ENCODE measurements around the gene CSPG5. TPM values are rescaled to one million over a fixed set of nuclear protein-coding genes. Genes with fewer than 3 reads are reported as not detected.

Gene CSPG5
- total and polyA plus RNA-seq, 4 donors, result 7.7 to 24.9 (median 10.8) TPM

DNA sequence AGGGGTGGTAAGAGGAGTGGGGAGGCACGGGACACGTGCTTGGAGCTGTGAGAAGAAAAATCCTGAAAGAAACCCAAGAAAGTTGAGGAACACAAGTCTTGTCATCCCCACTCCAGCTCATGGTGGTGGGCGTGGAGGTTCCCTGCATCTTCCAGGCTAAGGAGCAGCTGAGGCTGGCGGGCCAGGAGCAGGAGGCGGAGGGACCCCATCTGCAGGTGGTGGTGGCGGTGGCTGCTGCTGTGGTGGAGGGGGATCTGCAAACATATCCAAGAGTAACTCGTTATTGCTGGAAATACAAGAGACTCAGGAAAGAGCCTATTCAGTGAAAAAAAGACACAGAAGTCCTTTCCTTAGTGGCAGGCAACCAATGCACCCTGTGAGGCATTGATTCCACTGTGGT is 9.4 kb upstream of the CSPG5 start:
- DNase-seq (no peak), ATAC-seq (ENCODE audit: insufficient read depth, low FRiP score) (no peak)
- TF ChIP-seq, protein P1, sequence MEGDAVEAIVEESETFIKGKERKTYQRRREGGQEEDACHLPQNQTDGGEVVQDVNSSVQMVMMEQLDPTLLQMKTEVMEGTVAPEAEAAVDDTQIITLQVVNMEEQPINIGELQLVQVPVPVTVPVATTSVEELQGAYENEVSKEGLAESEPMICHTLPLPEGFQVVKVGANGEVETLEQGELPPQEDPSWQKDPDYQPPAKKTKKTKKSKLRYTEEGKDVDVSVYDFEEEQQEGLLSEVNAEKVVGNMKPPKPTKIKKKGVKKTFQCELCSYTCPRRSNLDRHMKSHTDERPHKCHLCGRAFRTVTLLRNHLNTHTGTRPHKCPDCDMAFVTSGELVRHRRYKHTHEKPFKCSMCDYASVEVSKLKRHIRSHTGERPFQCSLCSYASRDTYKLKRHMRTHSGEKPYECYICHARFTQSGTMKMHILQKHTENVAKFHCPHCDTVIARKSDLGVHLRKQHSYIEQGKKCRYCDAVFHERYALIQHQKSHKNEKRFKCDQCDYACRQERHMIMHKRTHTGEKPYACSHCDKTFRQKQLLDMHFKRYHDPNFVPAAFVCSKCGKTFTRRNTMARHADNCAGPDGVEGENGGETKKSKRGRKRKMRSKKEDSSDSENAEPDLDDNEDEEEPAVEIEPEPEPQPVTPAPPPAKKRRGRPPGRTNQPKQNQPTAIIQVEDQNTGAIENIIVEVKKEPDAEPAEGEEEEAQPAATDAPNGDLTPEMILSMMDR (IDR thresholded peaks at IDR 0.05; ENCODE audit: control extremely low read depth, extremely low read depth), result no peak
- Histone ChIP-seq H3K36me3 (ENCODE audit: control insufficient read depth in 4 of 4, insufficient read depth in 4 of 4, low read length in 4 of 4) (peaks cover 18 to 33% (median 29%) of the 10 kb centered on the region in 4 donors), H3K27ac (ENCODE audit: low read depth in 1 of 2, low read length in 1 of 2) (no peak overlapping the region), H3K9me3 (ENCODE audit: control insufficient read depth in 4 of 4, insufficient read depth in 3 of 4, low read length in 3 of 4) (no peaks in the 10 kb centered on the region), H3K4me1 (ENCODE audit: control insufficient read depth in 5 of 5, insufficient read depth in 5 of 5, low read length in 5 of 5) (peaks cover 0 to 8% (median 6%) of the 10 kb centered on the region in 5 donors), H3K4me3 (no peak overlapping the region), H3K9ac (ENCODE audit: insufficient read depth in 1 of 2, low read length in 2 of 2) (no peak overlapping the region), H3K27me3 (ENCODE audit: control insufficient read depth in 3 of 3, insufficient read depth in 3 of 3, low read length in 2 of 3) (no peaks in the 10 kb centered on the region)
- 93 to 96% methylated on average over 7 of the region's 7 CpGs for WGBS, 2 donors

DNA sequence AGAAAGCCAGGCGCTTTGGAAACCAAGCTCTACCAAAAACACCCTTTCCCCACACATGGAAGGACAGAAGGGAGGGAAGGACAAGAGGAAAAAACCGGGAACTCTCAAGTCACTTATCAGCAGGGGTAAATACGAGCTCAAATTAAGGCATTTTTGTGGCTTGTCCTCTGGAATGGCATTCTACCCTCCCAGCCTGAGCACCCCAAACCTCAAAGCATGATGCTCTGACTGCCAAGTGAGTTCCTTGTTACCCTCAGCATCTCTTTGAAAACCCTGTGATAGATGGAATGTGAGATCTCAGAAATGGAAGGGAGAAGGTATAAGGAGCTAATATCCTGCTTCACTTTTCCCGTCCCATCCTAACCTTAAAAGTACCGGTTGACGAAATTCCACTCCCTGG is 8.1 kb upstream of the CSPG5 start:
- Histone ChIP-seq H3K9me3 (ENCODE audit: control insufficient read depth in 4 of 4, insufficient read depth in 3 of 4, low read length in 3 of 4) (no peaks in the 10 kb centered on the region), H3K4me1 (ENCODE audit: control insufficient read depth in 5 of 5, insufficient read depth in 5 of 5, low read length in 5 of 5) (peaks cover 0 to 2% (median 0%) of the 10 kb centered on the region in 5 donors), H3K4me3 (no peak overlapping the region), H3K36me3 (ENCODE audit: control insufficient read depth in 4 of 4, insufficient read depth in 4 of 4, low read length in 4 of 4) (peaks cover 18 to 33% (median 29%) of the 10 kb centered on the region in 4 donors), H3K9ac (ENCODE audit: insufficient read depth in 1 of 2, low read length in 2 of 2) (no peak overlapping the region), H3K27me3 (ENCODE audit: control insufficient read depth in 3 of 3, insufficient read depth in 3 of 3, low read length in 2 of 3) (no peaks in the 10 kb centered on the region), H3K27ac (ENCODE audit: low read depth in 1 of 2, low read length in 1 of 2) (no peak overlapping the region)
- ATAC-seq (ENCODE audit: insufficient read depth, low FRiP score), result no peak
- WGBS, 2 donors, result 87 to 95% methylated on average over 6 of the region's 6 CpGs
- TF ChIP-seq, protein P1 (IDR thresholded peaks at IDR 0.05; ENCODE audit: control extremely low read depth, extremely low read depth), result no peak
- no peak for DNase-seq

DNA sequence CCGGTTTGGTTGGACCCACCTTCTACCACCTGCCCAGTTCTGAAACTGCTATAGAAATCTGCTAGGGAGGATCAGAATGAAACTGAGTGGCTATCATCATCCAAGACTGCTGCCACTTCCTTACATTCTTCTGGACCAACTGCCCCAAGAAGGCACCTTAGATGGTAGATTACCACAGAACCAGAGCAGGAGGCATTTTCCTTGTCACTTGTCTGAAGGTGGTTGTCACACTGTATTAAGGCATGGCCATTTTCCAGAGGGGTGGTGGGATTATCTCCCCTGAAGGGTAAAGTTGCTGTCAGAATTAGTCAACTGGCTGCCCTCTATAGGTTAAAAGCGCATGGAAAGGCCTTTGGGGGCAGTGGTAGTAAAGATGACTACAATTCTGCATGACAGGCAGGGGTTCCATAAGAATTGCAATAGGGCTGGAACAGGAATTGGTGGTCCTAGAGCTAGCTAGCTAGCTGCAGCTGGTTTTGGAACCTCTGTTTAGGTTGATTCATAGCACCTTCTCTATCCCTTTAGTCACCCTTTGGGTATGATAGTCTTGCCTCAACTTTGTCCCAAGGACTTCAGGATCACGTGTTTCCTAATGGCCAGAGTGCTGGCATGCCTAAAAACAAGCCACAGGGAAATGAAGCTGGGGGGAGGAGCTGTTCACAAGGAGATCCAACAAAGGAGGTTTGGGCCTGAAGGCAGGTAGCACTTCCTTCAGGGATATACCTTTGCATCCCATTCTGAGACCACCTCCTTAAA is 4.8 kb upstream of the CSPG5 start:
- Histone ChIP-seq H3K27me3 (ENCODE audit: control insufficient read depth in 3 of 3, insufficient read depth in 3 of 3, low read length in 2 of 3) (peaks cover 0 to 13% (median 9%) of the 10 kb centered on the region in 3 donors), H3K27ac (ENCODE audit: low read depth in 1 of 2, low read length in 1 of 2) (no peak overlapping the region), H3K36me3 (ENCODE audit: control insufficient read depth in 4 of 4, insufficient read depth in 4 of 4, low read length in 4 of 4) (peaks cover 11 to 17% (median 14%) of the 10 kb centered on the region in 4 donors), H3K9me3 (ENCODE audit: control insufficient read depth in 4 of 4, insufficient read depth in 3 of 4, low read length in 3 of 4) (no peaks in the 10 kb centered on the region), H3K9ac (ENCODE audit: insufficient read depth in 1 of 2, low read length in 2 of 2) (no peak overlapping the region), H3K4me1 (ENCODE audit: control insufficient read depth in 5 of 5, insufficient read depth in 5 of 5, low read length in 5 of 5) (peaks cover 0 to 1% (median 0%) of the 10 kb centered on the region in 5 donors), H3K4me3 (no peak overlapping the region)
- no peak for ATAC-seq (ENCODE audit: insufficient read depth, low FRiP score)
- WGBS, 2 donors, result 80 to 83% methylated on average over 3 of the region's 3 CpGs
- TF ChIP-seq, protein P1 (IDR thresholded peaks at IDR 0.05; ENCODE audit: control extremely low read depth, extremely low read depth), result no peak
- DNase-seq, result no peak
